Parathyroid adenoma (tissue), 2 donors: Measurements from ENCODE around the gene RNF208.

Source experiments
- H2AFZ ChIP-seq: fragments of 300-600 bp; sonication (generic); one replicate; pipeline ENCODE4 v1.7.0; 2017; ENCODE audit warnings: antibody characterized with exemption, mild to moderate bottlenecking
- H3K27ac ChIP-seq: fragments of 300-600 bp; sonication (generic); one replicate; pipeline ENCODE4 v1.7.0; 2017
- H3K27me3 ChIP-seq: fragments of 300-600 bp; sonication (generic); one replicate; pipeline ENCODE4 v1.7.0; 2017; ENCODE audit warnings: low read length; ENCODE audit not compliant: control insufficient read depth, insufficient read depth
- H3K36me3 ChIP-seq: fragments of 300-600 bp; sonication (generic); one replicate; pipeline ENCODE4 v1.7.0; 2017; ENCODE audit warnings: low read length; ENCODE audit not compliant: control insufficient read depth, insufficient read depth
- H3K4me1 ChIP-seq: fragments of 300-600 bp; sonication (generic); one replicate; pipeline ENCODE4 v1.7.0; 2017; ENCODE audit warnings: control low read depth
- H3K4me2 ChIP-seq: fragments of 300-600 bp; sonication (generic); one replicate; pipeline ENCODE4 v1.7.0; 2017; ENCODE audit warnings: low read length
- H3K4me3 ChIP-seq: fragments of 300-600 bp; sonication (generic); one replicate; pipeline ENCODE4 v1.7.0; 2017; ENCODE audit warnings: low read depth, low read length
- H3K79me2 ChIP-seq: fragments of 300-600 bp; sonication (generic); one replicate; pipeline ENCODE4 v1.7.0; 2017; ENCODE audit warnings: control low read depth
- H3K9ac ChIP-seq: fragments of 300-600 bp; sonication (generic); one replicate; pipeline ENCODE4 v1.7.0; 2017; ENCODE audit warnings: mild to moderate bottlenecking
- H3K9me3 ChIP-seq: fragments of 300-600 bp; sonication (generic); one replicate; pipeline ENCODE4 v1.7.0; 2017; ENCODE audit warnings: low read length; ENCODE audit not compliant: control insufficient read depth
- CTCF ChIP-seq: fragments of 300-600 bp; sonication (generic); IDR thresholded peaks from one replicate; pipeline ENCODE4 v1.7.0; 2017; ENCODE audit warnings: antibody characterized with exemption, mild to moderate bottlenecking
- donor health status: primary hyperparathyroidism.

The RNF208 gene

GRCh38 chr9:137194388-137194787, 27.7 kb downstream of the RNF208 start:
- Histone ChIP-seq H3K27me3 (no peaks in the 10 kb centered on the region), H3K79me2 (peaks cover 9% of the 10 kb centered on the region), H3K4me3 (no peak overlapping the region), H3K4me1 (peaks cover 9% of the 10 kb centered on the region), H3K9ac (no peak overlapping the region), H3K27ac (no peak overlapping the region), H3K9me3 (no peaks in the 10 kb centered on the region), H3K4me2 (no peak overlapping the region), H2AFZ (no peak overlapping the region), H3K36me3 (no peaks in the 10 kb centered on the region)
- TF ChIP-seq CTCF = no peak

DNA sequence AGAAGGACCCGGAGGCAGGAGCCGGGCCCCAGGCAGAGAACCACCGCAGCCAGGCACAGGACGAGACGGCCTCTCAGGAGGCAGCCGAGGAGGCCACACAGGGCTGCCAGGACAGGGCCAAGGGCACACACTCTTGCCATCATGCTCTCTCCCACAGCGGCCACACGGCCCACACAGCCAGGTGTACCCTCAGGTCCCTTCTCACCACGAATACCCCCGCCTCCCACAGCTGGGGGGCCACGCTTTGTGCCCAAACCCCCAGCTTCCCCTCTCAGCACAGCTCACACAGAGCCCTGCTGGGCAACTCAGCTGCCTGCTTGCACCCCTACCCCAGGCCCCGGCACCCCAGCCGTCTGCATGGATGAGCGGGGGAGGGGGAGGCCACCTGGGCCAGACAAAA, 28.3 kb downstream of the RNF208 start:
- Histone ChIP-seq H3K4me3 (no peak overlapping the region), H3K4me1 (peaks cover 5% of the 10 kb centered on the region), H3K27ac (no peak overlapping the region), H3K9me3 (no peaks in the 10 kb centered on the region), H3K9ac (no peak overlapping the region), H3K27me3 (no peaks in the 10 kb centered on the region), H3K4me2 (no peak overlapping the region), H2AFZ (no peak overlapping the region), H3K36me3 (no peaks in the 10 kb centered on the region), H3K79me2 (peaks cover 9% of the 10 kb centered on the region)
- no peak for TF ChIP-seq CTCF

- TF ChIP-seq CTCF = no peak
- Histone ChIP-seq H3K4me3 (no peak overlapping the region), H3K9me3 (no peaks in the 10 kb centered on the region), H3K36me3 (no peaks in the 10 kb centered on the region), H3K27ac (no peak overlapping the region), H2AFZ (no peak overlapping the region), H3K27me3 (no peaks in the 10 kb centered on the region), H3K79me2 (peaks cover 5% of the 10 kb centered on the region), H3K4me2 (no peak overlapping the region), H3K9ac (no peak overlapping the region), H3K4me1 (peaks cover 5% of the 10 kb centered on the region)
Observed at GRCh38 chr9:137192859-137193258, 29.2 kb downstream of the RNF208 start.

GRCh38 chr9:137192448-137192780, 29.6 kb downstream of the RNF208 start:
- H3K9me3 ChIP-seq = no peaks in the 10 kb centered on the region
- H3K4me1 ChIP-seq = peaks cover 8% of the 10 kb centered on the region
- no peak overlapping the region for H3K27ac ChIP-seq
- no peak overlapping the region for H2AFZ ChIP-seq
- no peak for TF ChIP-seq CTCF
- no peak overlapping the region for H3K4me3 ChIP-seq
- no peaks in the 10 kb centered on the region for H3K27me3 ChIP-seq
- H3K4me2 ChIP-seq = no peak overlapping the region
- H3K36me3 ChIP-seq = no peaks in the 10 kb centered on the region
- peaks cover 8% of the 10 kb centered on the region for H3K79me2 ChIP-seq
- no peak overlapping the region for H3K9ac ChIP-seq

- Histone ChIP-seq H3K27me3 (no peaks in the 10 kb centered on the region), H3K4me2 (no peak overlapping the region), H3K27ac (no peak overlapping the region), H2AFZ (no peak overlapping the region), H3K36me3 (no peaks in the 10 kb centered on the region), H3K9ac (no peak overlapping the region), H3K4me1 (peaks cover 8% of the 10 kb centered on the region), H3K79me2 (peaks cover 9% of the 10 kb centered on the region), H3K9me3 (no peaks in the 10 kb centered on the region), H3K4me3 (no peak overlapping the region)
- TF ChIP-seq CTCF = no peak
Observed at GRCh38 chr9:137191691-137192447, 30.2 kb downstream of the RNF208 start.
